Smooth muscle cell (in vitro differentiated cells): Measurements from ENCODE around the gene SELE. TPM values are rescaled to one million over a fixed set of nuclear protein-coding genes. Genes with fewer than 3 reads are reported as not detected.

Source experiments
- DNase-seq: peaks from one replicate; lab custom pipeline; 2025; ENCODE audit not compliant: unreplicated experiment; lab: John Stamatoyannopoulos, UW
- H2AFZ ChIP-seq: fragments of 200-600 bp; sonication (generic); 2 replicates; pipeline ENCODE4 v1.6.0; 2016; ENCODE audit warnings: antibody characterized with exemption, low read depth, mild to moderate bottlenecking
- H3F3A ChIP-seq: fragments of 200-600 bp; sonication (generic); 2 replicates; pipeline ENCODE4 v1.6.0; 2017; ENCODE audit warnings: antibody characterized with exemption, low read depth
- H3K27ac ChIP-seq: fragments of 200-600 bp; sonication (generic); 2 replicates; pipeline ENCODE4 v1.5.1; 2016; ENCODE audit warnings: low read depth, mild to moderate bottlenecking
- H3K27me3 ChIP-seq: fragments of 200-600 bp; sonication (generic); 2 replicates; pipeline ENCODE4 v1.6.1; 2016; ENCODE audit warnings: low read depth, mild to moderate bottlenecking
- H3K36me3 ChIP-seq: fragments of 200-600 bp; sonication (generic); 2 replicates; pipeline ENCODE4 v1.5.1; 2016; ENCODE audit warnings: low read depth
- H3K4me1 ChIP-seq: fragments of 200-600 bp; sonication (generic); 2 replicates; pipeline ENCODE4 v1.5.1; 2016; ENCODE audit warnings: low read depth
- H3K4me2 ChIP-seq: fragments of 200-600 bp; sonication (generic); 2 replicates; pipeline ENCODE4 v1.6.0; 2016; ENCODE audit warnings: mild to moderate bottlenecking
- H3K4me3 ChIP-seq: fragments of 200-600 bp; sonication (generic); 2 replicates; pipeline ENCODE4 v1.5.1; 2016; ENCODE audit warnings: mild to moderate bottlenecking
- H3K79me2 ChIP-seq: fragments of 200-600 bp; sonication (generic); 2 replicates; pipeline ENCODE4 v1.6.0; 2016; ENCODE audit warnings: low read depth, mild to moderate bottlenecking
- H3K9ac ChIP-seq: fragments of 200-600 bp; sonication (generic); 2 replicates; pipeline ENCODE4 v1.6.0; 2016; ENCODE audit warnings: low read depth
- H3K9me3 ChIP-seq: fragments of 200-600 bp; sonication (generic); replicated peaks from 2 replicates; pipeline ENCODE4 v1.5.1; 2016; ENCODE audit warnings: low read depth
- H4K20me1 ChIP-seq: fragments of 200-600 bp; sonication (generic); 2 replicates; pipeline ENCODE4 v1.6.0; 2016; ENCODE audit warnings: low read depth
- CTCF ChIP-seq: fragments of 200-600 bp; sonication (generic); IDR thresholded peaks from 2 replicates; pipeline ENCODE4 v1.5.1; 2017; ENCODE audit warnings: borderline replicate concordance, mild to moderate bottlenecking, antibody characterized with exemption; ENCODE audit not compliant: insufficient read depth, poor library complexity, severe bottlenecking
- WGBS: methylation state at CpG from one replicate; pipeline ENCODE4 v1.1.7; 2016; ENCODE audit warnings: low lambda C conversion rate; 5-methylcytosine and 5-hydroxymethylcytosine counted together
- polyA plus RNA-seq: library from polyadenylated mRNA; unstranded; fragments of >200 nt; fragmentation: Nextera tagmentation; extraction: Ambion mirVana; gene quantifications from 2 replicates; pipeline ENCODE4 v1.2.1, GENCODE V29; 2016
- total RNA-seq: library from RNA; depleted of rRNA; stranded (reverse); fragments of >200 nt; gene quantifications from 2 replicates; pipeline ENCODE4 v1.2.3, GENCODE V29; 2014

The SELE gene
- total and polyA plus RNA-seq, 2 experiments from 2014 or later = 0.05 TPM; not detected in 1

GRCh38 chr1:169741666-169742394 lies 8.0 kb upstream of the SELE start:
- no peaks in the 10 kb centered on the region for H3K36me3 ChIP-seq
- H2AFZ ChIP-seq = no peak overlapping the region
- WGBS = 49% methylated on average over 6 of the region's 6 CpGs
- no peaks in the 10 kb centered on the region for H3K79me2 ChIP-seq
- H4K20me1 ChIP-seq = no peaks in the 10 kb centered on the region
- H3K4me1 ChIP-seq = peaks cover 12% of the 10 kb centered on the region
- H3K9ac ChIP-seq = no peak overlapping the region
- no peaks in the 10 kb centered on the region for H3K27me3 ChIP-seq
- H3K9me3 ChIP-seq = no peaks in the 10 kb centered on the region
- H3K27ac ChIP-seq = peak overlapping the region; percentile 61
- H3K4me3 ChIP-seq = no peak overlapping the region
- no peak for TF ChIP-seq CTCF
- H3K4me2 ChIP-seq = peak overlapping the region; percentile 68
- DNase-seq = no peak
- H3F3A ChIP-seq = peaks cover 12% of the 10 kb centered on the region

GRCh38 chr1:169739980-169740379 lies 6.1 kb upstream of the SELE start:
- H3K4me2 ChIP-seq = peak overlapping the region; percentile 68
- no peaks in the 10 kb centered on the region for H3K79me2 ChIP-seq
- no peak for DNase-seq
- H3K27ac ChIP-seq = peak overlapping the region; percentile 37
- no peaks in the 10 kb centered on the region for H3K36me3 ChIP-seq
- H4K20me1 ChIP-seq = no peaks in the 10 kb centered on the region
- peak overlapping the region; percentile 30 for H2AFZ ChIP-seq
- H3F3A ChIP-seq = no peaks in the 10 kb centered on the region
- H3K4me1 ChIP-seq = peaks cover 3% of the 10 kb centered on the region
- WGBS = 34% methylated on average over 5 of the region's 5 CpGs
- no peak for TF ChIP-seq CTCF
- no peak overlapping the region for H3K9ac ChIP-seq
- no peak overlapping the region for H3K4me3 ChIP-seq
- H3K9me3 ChIP-seq = no peaks in the 10 kb centered on the region
- H3K27me3 ChIP-seq = no peaks in the 10 kb centered on the region

GRCh38 chr1:169731446-169731845 lies 2.4 kb downstream of the SELE start:
- WGBS = 85% methylated on average over 4 of the region's 4 CpGs
- H4K20me1 ChIP-seq = no peaks in the 10 kb centered on the region
- H3K4me3 ChIP-seq = no peak overlapping the region
- no peak overlapping the region for H3K9ac ChIP-seq
- no peak overlapping the region for H3K27ac ChIP-seq
- H2AFZ ChIP-seq = no peak overlapping the region
- H3K9me3 ChIP-seq = no peaks in the 10 kb centered on the region
- no peaks in the 10 kb centered on the region for H3K36me3 ChIP-seq
- no peaks in the 10 kb centered on the region for H3K79me2 ChIP-seq
- no peaks in the 10 kb centered on the region for H3F3A ChIP-seq
- no peak overlapping the region for H3K4me2 ChIP-seq
- no peaks in the 10 kb centered on the region for H3K4me1 ChIP-seq
- DNase-seq = no peak
- TF ChIP-seq CTCF = no peak
- no peaks in the 10 kb centered on the region for H3K27me3 ChIP-seq

- Histone ChIP-seq H2AFZ (no peak overlapping the region), H3F3A (no peaks in the 10 kb centered on the region), H3K4me1 (no peaks in the 10 kb centered on the region), H3K27me3 (no peaks in the 10 kb centered on the region), H4K20me1 (no peaks in the 10 kb centered on the region), H3K36me3 (no peaks in the 10 kb centered on the region), H3K9me3 (no peaks in the 10 kb centered on the region), H3K4me2 (no peak overlapping the region), H3K79me2 (no peaks in the 10 kb centered on the region), H3K9ac (no peak overlapping the region), H3K4me3 (no peak overlapping the region), H3K27ac (no peak overlapping the region)
- DNase-seq = no peak
- TF ChIP-seq CTCF = no peak
Measured at GRCh38 chr1:169729991-169730390, 3.9 kb downstream of the SELE start.
